ENCODE data around the gene PGLYRP4. TPM values are rescaled to one million over a fixed set of nuclear protein-coding genes. Genes with fewer than 3 reads are reported as not detected.

The PGLYRP4 gene
- total RNA-seq, 1 donor from 2014 or later: not detected

DNA sequence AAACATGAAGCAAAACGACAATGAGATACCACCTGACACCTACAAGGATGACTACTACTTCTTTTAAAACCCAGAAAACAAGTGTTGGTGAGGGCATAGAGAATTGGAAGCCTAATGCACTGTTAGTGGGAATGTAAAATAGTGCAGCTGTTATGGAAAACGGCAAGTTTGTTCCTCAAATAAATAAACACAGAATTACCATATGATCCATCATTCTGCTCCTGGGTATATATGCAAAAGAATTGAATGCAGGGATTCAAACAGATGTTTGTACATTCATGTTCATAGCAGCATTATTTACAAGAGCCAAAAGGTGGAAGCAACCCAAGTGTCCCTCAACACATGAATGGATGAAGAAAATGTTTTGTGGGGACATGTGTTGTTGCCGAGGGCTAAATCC lies 43.6 kb upstream of the PGLYRP4 start:
- peaks cover 67% of the 10 kb centered on the region for H3K27me3 Mint-ChIP-seq (ENCODE audit: low read depth)
- no peak overlapping the region for H3K4me3 Mint-ChIP-seq
- TF ChIP-seq, protein P1, sequence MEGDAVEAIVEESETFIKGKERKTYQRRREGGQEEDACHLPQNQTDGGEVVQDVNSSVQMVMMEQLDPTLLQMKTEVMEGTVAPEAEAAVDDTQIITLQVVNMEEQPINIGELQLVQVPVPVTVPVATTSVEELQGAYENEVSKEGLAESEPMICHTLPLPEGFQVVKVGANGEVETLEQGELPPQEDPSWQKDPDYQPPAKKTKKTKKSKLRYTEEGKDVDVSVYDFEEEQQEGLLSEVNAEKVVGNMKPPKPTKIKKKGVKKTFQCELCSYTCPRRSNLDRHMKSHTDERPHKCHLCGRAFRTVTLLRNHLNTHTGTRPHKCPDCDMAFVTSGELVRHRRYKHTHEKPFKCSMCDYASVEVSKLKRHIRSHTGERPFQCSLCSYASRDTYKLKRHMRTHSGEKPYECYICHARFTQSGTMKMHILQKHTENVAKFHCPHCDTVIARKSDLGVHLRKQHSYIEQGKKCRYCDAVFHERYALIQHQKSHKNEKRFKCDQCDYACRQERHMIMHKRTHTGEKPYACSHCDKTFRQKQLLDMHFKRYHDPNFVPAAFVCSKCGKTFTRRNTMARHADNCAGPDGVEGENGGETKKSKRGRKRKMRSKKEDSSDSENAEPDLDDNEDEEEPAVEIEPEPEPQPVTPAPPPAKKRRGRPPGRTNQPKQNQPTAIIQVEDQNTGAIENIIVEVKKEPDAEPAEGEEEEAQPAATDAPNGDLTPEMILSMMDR (conservative IDR thresholded peaks at IDR 0.05): no peak
- no peak for DNase-seq (ENCODE audit: low read depth, low spot score)
- no peaks in the 10 kb centered on the region for H3K4me1 Mint-ChIP-seq
- H3K9me3 Mint-ChIP-seq: no peaks in the 10 kb centered on the region
- no peaks in the 10 kb centered on the region for H3K36me3 Mint-ChIP-seq (ENCODE audit: low read depth)
- H3K27ac Mint-ChIP-seq (ENCODE audit: unreplicated experiment): no peak overlapping the region

DNA sequence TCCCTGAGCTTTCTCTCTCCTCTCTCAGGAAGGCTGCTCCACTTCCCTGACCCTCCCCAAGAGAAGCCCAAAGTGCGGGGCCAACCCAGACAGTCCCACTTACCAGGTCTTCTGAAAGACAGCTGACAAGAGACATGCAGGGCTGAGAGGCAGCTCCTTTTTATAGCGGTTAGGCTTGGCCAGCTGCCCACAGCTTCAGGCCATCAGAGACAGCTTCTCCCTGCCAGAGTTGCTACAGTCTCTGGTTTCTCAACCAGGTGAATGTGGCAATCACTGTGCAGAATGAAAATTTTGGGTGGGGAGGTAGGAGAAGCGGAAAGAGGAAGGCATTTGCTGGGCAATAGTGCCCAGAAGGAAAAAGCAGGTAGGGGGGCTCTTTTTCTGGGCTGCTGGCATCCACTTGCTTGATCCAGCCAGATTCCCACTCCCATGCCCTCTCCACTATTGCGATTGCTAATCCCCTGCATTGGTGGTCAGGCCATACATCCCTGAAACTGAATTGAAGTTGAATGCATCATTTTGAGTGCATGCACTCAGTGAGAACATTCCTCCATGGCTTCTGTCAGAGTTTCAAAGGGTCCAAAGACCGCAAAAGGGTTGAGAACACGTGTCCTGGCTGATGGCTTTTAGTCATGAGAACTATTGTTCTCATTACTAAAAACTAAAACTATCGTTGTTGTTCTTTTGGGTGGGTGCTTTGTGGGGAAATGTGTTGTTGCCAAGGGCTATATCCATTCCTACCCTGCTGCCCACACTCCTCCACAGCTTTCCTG lies 42.5 kb upstream of the PGLYRP4 start, which contains the start of gene S100A8:
Gene S100A8, minus strand, starts transcription at position 136 of the 773 bp plus-strand sequence. CDS start 538 bp downstream, outside the sequence.
- Mint-ChIP-seq H3K36me3 (ENCODE audit: low read depth) (no peaks in the 10 kb centered on the region), H3K27ac (ENCODE audit: unreplicated experiment) (no peak within 1 kb of the TSS), H3K4me3 (no peak within 1 kb of the TSS), H3K4me1 (no peaks in the 10 kb centered on the region), H3K9me3 (no peaks in the 10 kb centered on the region), H3K27me3 (ENCODE audit: low read depth) (peaks cover 72% of the 10 kb centered on the region)
- TF ChIP-seq, protein P1 (conservative IDR thresholded peaks at IDR 0.05): no peak
- DNase-seq (ENCODE audit: low read depth, low spot score): no peak

DNA sequence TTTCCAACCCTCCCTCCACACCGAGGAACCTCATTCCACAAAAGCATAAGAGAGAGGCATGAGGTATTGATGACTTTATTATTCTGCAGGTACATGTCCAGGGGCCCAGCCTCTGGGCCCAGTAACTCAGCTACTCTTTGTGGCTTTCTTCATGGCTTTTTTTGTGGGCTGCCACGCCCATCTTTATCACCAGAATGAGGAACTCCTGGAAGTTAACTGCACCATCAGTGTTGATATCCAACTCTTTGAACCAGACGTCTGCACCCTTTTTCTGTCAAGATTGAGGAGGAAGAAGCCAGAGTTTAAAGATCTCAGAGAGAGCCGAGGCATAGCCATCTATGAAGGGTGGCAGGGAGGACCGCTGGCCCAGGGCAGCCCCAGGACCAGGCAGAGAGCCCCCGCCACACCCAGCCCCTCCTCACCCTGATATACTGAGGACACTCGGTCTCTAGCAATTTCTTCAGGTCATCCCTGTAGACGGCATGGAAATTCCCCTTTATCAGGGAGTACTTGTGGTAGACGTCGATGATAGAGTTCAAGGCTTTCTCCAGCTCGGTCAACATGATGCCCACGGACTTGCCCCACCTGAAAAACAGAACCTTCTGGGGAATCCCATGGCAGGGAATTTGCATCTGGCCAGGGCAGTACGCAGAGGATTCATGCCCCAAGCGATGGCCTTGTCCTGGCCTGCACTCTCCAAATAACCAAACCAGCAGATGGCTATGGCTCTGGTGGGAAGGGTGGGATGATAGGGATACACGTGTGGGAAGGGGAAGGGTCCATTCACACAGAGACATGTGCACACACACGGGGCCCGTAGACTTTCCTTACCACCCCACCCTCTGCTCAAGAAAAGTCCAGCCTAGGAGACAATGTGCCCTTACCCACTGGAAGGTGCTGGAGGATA lies 41.6 kb upstream of the PGLYRP4 start:
- Mint-ChIP-seq H3K4me3 (no peak overlapping the region), H3K4me1 (no peaks in the 10 kb centered on the region), H3K36me3 (ENCODE audit: low read depth) (no peaks in the 10 kb centered on the region)

DNA sequence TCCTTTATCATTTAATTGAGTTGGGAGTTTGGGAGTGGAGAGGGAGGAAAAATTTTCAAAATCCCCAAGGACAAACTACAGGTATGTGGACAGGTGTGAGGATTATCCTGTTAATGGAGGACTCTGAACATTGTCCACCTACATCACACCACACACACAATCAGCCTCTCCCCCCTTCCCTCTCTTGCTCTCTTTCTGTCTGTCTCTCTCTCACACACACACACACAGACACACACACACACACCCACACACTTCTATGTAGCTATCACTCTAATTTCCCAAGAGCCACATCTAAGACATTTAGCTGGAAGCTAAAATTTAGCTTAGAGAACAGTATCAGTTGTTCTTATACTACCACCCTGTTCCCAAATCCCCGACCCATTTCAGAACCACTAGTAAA lies 40.8 kb upstream of the PGLYRP4 start:
- H3K4me1 Mint-ChIP-seq: no peaks in the 10 kb centered on the region
- H3K4me3 Mint-ChIP-seq: no peak overlapping the region
- TF ChIP-seq, protein P1 (conservative IDR thresholded peaks at IDR 0.05): no peak
- H3K27me3 Mint-ChIP-seq (ENCODE audit: low read depth): peaks cover 75% of the 10 kb centered on the region
- no peaks in the 10 kb centered on the region for H3K9me3 Mint-ChIP-seq
- no peak overlapping the region for H3K27ac Mint-ChIP-seq (ENCODE audit: unreplicated experiment)
- H3K36me3 Mint-ChIP-seq (ENCODE audit: low read depth): no peaks in the 10 kb centered on the region
- no peak for DNase-seq (ENCODE audit: low read depth, low spot score)

More for the DNA sequence above, 41.6 kb upstream of the PGLYRP4 start:
- no peak for DNase-seq (ENCODE audit: low read depth, low spot score)
- H3K9me3 Mint-ChIP-seq: no peaks in the 10 kb centered on the region
- TF ChIP-seq, protein P1 (conservative IDR thresholded peaks at IDR 0.05): no peak
- H3K27me3 Mint-ChIP-seq (ENCODE audit: low read depth): peaks cover 71% of the 10 kb centered on the region
- H3K27ac Mint-ChIP-seq (ENCODE audit: unreplicated experiment): no peak overlapping the region

DNA sequence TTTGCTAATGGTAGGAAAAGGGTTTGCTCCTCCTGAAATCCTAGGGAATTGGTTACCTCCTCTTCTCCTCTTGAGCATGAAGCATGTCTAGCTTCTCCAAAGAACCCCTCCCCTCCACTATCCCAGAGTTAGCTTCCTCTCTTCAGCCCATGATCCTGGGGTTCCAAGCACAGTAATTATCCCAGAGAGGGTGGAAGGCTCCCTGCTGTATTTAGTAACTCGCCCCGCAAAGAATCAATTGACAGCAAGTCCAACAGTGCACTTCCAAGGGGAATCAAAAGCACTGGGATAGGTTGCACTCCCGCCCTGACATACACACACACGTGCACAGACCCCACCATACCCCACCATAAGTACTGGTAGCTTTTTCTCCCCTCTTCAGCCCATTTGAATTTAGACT lies 39.1 kb upstream of the PGLYRP4 start:
- Mint-ChIP-seq H3K9me3 (no peaks in the 10 kb centered on the region), H3K27ac (ENCODE audit: unreplicated experiment) (no peak overlapping the region), H3K4me1 (no peaks in the 10 kb centered on the region), H3K4me3 (no peak overlapping the region), H3K27me3 (ENCODE audit: low read depth) (peaks cover 73% of the 10 kb centered on the region), H3K36me3 (ENCODE audit: low read depth) (no peaks in the 10 kb centered on the region)
- DNase-seq (ENCODE audit: low read depth, low spot score): no peak
- TF ChIP-seq, protein P1 (conservative IDR thresholded peaks at IDR 0.05): no peak
